ENCODE data around the gene CHRNB4.

CHRNB4 gene

GRCh38 chr15:78637776-78638435 lies 3.1 kb downstream of the CHRNB4 start:
- TF ChIP-seq ZFX (IDR thresholded peaks at IDR 0.05; ENCODE audit: borderline replicate concordance) (no peak), CTCF (IDR thresholded peaks at IDR 0.05) (no peak)

GRCh38 chr15:78636378-78636859 lies 4.6 kb downstream of the CHRNB4 start:
- H3K27ac ChIP-seq = no peak overlapping the region
- TF ChIP-seq ZFX (IDR thresholded peaks at IDR 0.05; ENCODE audit: borderline replicate concordance) (no peak), CTCF (IDR thresholded peaks at IDR 0.05) (no peak)

More at GRCh38 chr15:78637776-78638435, 3.1 kb downstream of the CHRNB4 start:
- no peak overlapping the region for H3K27ac ChIP-seq

- no peak overlapping the region for H3K27ac ChIP-seq
- TF ChIP-seq CTCF (IDR thresholded peaks at IDR 0.05) (no peak), ZFX (IDR thresholded peaks at IDR 0.05; ENCODE audit: borderline replicate concordance) (no peak)
These were observed 5.7 kb downstream of the CHRNB4 start for GRCh38 chr15:78635346-78635745.

- no peak overlapping the region for H3K27ac ChIP-seq
- TF ChIP-seq CTCF (IDR thresholded peaks at IDR 0.05) (no peak), ZFX (IDR thresholded peaks at IDR 0.05; ENCODE audit: borderline replicate concordance) (no peak)
These were observed 6.5 kb downstream of the CHRNB4 start for GRCh38 chr15:78634210-78635145.

- TF ChIP-seq ZFX (IDR thresholded peaks at IDR 0.05; ENCODE audit: borderline replicate concordance) (no peak), CTCF (IDR thresholded peaks at IDR 0.05) (no peak)
- no peak overlapping the region for H3K27ac ChIP-seq
These were observed 7.7 kb downstream of the CHRNB4 start for GRCh38 chr15:78633348-78633747.

- no peak overlapping the region for H3K27ac ChIP-seq
- TF ChIP-seq ZFX (IDR thresholded peaks at IDR 0.05; ENCODE audit: borderline replicate concordance) (no peak), CTCF (IDR thresholded peaks at IDR 0.05) (no peak)
These were observed 9.9 kb downstream of the CHRNB4 start for GRCh38 chr15:78630886-78631633.
